ENCODE results near the gene TARBP1. TPM values are rescaled to one million over a fixed set of nuclear protein-coding genes. Genes with fewer than 3 reads are reported as not detected.
"Not testable (repeated sequence)": the region's sequence is repeated elsewhere in the genome, so short reads cannot be mapped to it uniquely, and the experiment has no call there.

Gene TARBP1
- total RNA-seq, 2 experiments from 2014 or later = 30.0 to 49.8 TPM

DNA sequence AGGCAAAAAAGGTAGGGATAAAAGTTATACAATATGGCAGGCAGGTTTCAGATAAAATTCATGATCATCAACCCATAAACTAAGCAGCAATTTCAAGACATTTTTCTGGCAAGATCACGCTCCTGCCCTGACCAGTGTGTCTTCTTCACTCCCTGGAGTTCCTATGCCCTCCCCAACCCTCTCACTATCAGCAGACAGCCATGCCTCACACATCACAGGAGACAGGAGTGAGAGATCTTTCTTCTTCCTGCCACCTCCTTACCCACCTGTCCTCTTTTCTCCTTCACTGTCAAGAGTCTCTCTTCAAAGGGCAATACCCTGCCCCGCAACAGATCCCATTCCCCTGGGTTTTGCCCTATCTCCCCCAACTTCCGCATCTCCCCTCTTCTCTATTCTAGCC is 77.3 kb downstream of the TARBP1 start:
- Histone ChIP-seq H3K36me3 (ENCODE audit: insufficient read depth, low read length) (peaks cover 42% of the 10 kb centered on the region), H3K4me2 (ENCODE audit: low read length) (no peak overlapping the region), H3K79me2 (ENCODE audit: insufficient read depth, low read depth, low read length) (no peaks in the 10 kb centered on the region), H3K4me3 (ENCODE audit: low read depth, low read length, poor library complexity, severe bottlenecking) (no peak overlapping the region), H2AFZ (ENCODE audit: low read length) (no peak overlapping the region), H3K9me2 (ENCODE audit: insufficient read depth, low read length) (no peaks in the 10 kb centered on the region), H4K20me1 (ENCODE audit: insufficient read depth, low read length) (no peaks in the 10 kb centered on the region), H3K27ac (ENCODE audit: low read depth, low read length, poor library complexity, severe bottlenecking) (no peak overlapping the region), H3K9me3 (ENCODE audit: low read length) (no peaks in the 10 kb centered on the region; the same call in 1 of the 2 replicates), H3K4me1 (ENCODE audit: insufficient read depth, low read length, poor library complexity, severe bottlenecking) (peaks cover 3% of the 10 kb centered on the region)
- DNase-seq (ENCODE audit: low spot score) = no peak
- POLR2A ChIA-PET = interaction anchor here (0.6 kb wide), 1 partner anchor 13 kb away, joined by 3 read pairs; no protein-coding TSS in a partner anchor
- intact Hi-C loops (cut with micrococcal nuclease; ENCODE audit: unreplicated experiment) = no loop called here
- BruUV-seq (replicated peaks) = no TSS peak
- CTCF ChIA-PET (ENCODE audit: unreplicated experiment) = no interaction called here
- TF ChIP-seq, protein P1, sequence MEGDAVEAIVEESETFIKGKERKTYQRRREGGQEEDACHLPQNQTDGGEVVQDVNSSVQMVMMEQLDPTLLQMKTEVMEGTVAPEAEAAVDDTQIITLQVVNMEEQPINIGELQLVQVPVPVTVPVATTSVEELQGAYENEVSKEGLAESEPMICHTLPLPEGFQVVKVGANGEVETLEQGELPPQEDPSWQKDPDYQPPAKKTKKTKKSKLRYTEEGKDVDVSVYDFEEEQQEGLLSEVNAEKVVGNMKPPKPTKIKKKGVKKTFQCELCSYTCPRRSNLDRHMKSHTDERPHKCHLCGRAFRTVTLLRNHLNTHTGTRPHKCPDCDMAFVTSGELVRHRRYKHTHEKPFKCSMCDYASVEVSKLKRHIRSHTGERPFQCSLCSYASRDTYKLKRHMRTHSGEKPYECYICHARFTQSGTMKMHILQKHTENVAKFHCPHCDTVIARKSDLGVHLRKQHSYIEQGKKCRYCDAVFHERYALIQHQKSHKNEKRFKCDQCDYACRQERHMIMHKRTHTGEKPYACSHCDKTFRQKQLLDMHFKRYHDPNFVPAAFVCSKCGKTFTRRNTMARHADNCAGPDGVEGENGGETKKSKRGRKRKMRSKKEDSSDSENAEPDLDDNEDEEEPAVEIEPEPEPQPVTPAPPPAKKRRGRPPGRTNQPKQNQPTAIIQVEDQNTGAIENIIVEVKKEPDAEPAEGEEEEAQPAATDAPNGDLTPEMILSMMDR (conservative IDR thresholded peaks at IDR 0.05; ENCODE audit: low read length) = no peak
- TF ChIP-seq EZH2phosphoT487 (IDR thresholded peaks at IDR 0.05; ENCODE audit: borderline replicate concordance, low read depth, low read length) = no peak

DNA sequence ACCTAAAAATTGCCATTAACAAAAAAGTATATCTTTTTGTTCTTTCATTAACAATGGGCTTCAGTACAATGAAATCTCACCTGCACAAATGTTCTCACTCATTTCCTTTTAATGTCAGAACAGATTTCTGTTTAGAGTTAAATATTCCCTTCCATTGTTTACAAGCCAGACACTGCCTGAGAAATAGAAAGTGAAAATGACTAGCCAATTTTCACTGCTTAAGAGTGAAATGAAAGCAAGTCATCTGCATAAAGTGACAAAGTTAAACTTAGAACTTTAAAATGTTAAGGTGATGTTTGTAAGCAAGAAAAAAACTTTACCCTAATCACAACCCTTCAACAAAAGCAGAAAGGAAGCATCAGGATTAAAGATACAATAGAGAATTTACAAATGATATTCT is 78.2 kb downstream of the TARBP1 start:
- POLR2A ChIA-PET = no interaction called here
- H3K4me3 ChIP-seq (ENCODE audit: low read depth, low read length, poor library complexity, severe bottlenecking) = no peak overlapping the region

DNA sequence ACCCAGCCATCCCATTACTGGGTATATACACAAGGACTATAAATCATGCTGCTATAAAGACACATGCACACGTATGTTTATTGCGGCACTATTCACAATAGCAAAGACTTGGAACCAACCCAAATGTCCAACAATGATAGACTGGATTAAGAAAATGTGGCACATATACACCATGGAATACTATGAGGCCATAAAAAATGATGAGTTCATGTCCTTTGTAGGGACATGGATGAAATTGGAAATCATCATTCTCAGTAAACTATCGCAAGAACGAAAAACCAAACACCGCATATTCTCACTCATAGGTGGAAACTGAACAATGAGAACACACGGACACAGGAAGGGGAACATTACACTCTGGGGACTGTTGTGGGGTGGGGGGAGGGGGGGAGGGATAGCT is 79.5 kb downstream of the TARBP1 start:
- H3K4me2 ChIP-seq (ENCODE audit: low read length); POLR2A ChIA-PET; H3K79me2 ChIP-seq (ENCODE audit: insufficient read depth, low read depth, low read length); intact Hi-C loops (cut with micrococcal nuclease; ENCODE audit: unreplicated experiment); DNase-seq (ENCODE audit: low spot score); H4K20me1 ChIP-seq (ENCODE audit: insufficient read depth, low read length); BruUV-seq (replicated peaks); H2AFZ ChIP-seq (ENCODE audit: low read length); H3K27ac ChIP-seq (ENCODE audit: low read depth, low read length, poor library complexity, severe bottlenecking); H3K4me3 ChIP-seq (ENCODE audit: low read depth, low read length, poor library complexity, severe bottlenecking); H3K4me1 ChIP-seq (ENCODE audit: insufficient read depth, low read length, poor library complexity, severe bottlenecking); CTCF ChIA-PET (ENCODE audit: unreplicated experiment); H3K9me3 ChIP-seq (ENCODE audit: low read length); H3K9me2 ChIP-seq (ENCODE audit: insufficient read depth, low read length): not testable (repeated sequence)
- H3K36me3 ChIP-seq (ENCODE audit: insufficient read depth, low read length) = peaks cover 36% of the 10 kb centered on the region

More for the DNA sequence above, 78.2 kb downstream of the TARBP1 start:
- Histone ChIP-seq H3K9me2 (ENCODE audit: insufficient read depth, low read length) (no peaks in the 10 kb centered on the region), H3K4me2 (ENCODE audit: low read length) (no peak overlapping the region), H3K36me3 (ENCODE audit: insufficient read depth, low read length) (peaks cover 43% of the 10 kb centered on the region), H3K79me2 (ENCODE audit: insufficient read depth, low read depth, low read length) (no peaks in the 10 kb centered on the region), H3K4me1 (ENCODE audit: insufficient read depth, low read length, poor library complexity, severe bottlenecking) (peaks cover 3% of the 10 kb centered on the region), H3K27ac (ENCODE audit: low read depth, low read length, poor library complexity, severe bottlenecking) (no peak overlapping the region), H2AFZ (ENCODE audit: low read length) (no peak overlapping the region), H3K9me3 (ENCODE audit: low read length) (no peaks in the 10 kb centered on the region; the same call in 1 of the 2 replicates), H4K20me1 (ENCODE audit: insufficient read depth, low read length) (no peaks in the 10 kb centered on the region)
- BruUV-seq (replicated peaks) = no TSS peak
- no peak for TF ChIP-seq EZH2phosphoT487 (IDR thresholded peaks at IDR 0.05; ENCODE audit: borderline replicate concordance, low read depth, low read length)
- TF ChIP-seq, protein P1 (conservative IDR thresholded peaks at IDR 0.05; ENCODE audit: low read length) = no peak
- CTCF ChIA-PET (ENCODE audit: unreplicated experiment) = no interaction called here
- intact Hi-C loops (cut with micrococcal nuclease; ENCODE audit: unreplicated experiment) = no loop called here
- DNase-seq (ENCODE audit: low spot score) = no peak

All from OCI-LY7 (cell line).